ENCODE results near the gene GPR82. TPM values are rescaled to one million over a fixed set of nuclear protein-coding genes. Genes with fewer than 3 reads are reported as not detected.

GPR82 gene
- polyA plus RNA-seq, 1 donor (not counting 4 experiments of a cell fraction or from before 2014, with no cell fraction given): not detected

DNA sequence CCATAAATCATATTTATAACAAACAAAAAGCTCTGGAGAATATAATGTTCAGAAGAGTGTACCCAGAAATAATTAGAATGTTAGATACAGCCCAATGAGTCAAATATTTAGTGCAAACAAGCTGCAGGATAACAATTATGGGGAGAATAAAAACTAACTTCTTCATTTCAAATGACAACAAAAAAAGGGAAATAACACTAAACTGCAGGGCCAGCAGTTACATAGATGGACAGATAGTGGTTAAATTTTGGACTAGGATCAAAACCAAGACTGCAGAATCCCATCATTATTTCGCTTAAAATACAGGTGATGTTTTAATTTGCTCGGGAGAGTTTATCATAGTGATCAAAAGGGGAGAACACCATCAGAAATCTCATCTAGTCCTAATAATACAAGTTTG lies 35.8 kb upstream of the GPR82 start:
- TF ChIP-seq, protein P1, sequence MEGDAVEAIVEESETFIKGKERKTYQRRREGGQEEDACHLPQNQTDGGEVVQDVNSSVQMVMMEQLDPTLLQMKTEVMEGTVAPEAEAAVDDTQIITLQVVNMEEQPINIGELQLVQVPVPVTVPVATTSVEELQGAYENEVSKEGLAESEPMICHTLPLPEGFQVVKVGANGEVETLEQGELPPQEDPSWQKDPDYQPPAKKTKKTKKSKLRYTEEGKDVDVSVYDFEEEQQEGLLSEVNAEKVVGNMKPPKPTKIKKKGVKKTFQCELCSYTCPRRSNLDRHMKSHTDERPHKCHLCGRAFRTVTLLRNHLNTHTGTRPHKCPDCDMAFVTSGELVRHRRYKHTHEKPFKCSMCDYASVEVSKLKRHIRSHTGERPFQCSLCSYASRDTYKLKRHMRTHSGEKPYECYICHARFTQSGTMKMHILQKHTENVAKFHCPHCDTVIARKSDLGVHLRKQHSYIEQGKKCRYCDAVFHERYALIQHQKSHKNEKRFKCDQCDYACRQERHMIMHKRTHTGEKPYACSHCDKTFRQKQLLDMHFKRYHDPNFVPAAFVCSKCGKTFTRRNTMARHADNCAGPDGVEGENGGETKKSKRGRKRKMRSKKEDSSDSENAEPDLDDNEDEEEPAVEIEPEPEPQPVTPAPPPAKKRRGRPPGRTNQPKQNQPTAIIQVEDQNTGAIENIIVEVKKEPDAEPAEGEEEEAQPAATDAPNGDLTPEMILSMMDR (optimal IDR thresholded peaks at IDR 0.05 in 1 of 3, IDR thresholded peaks at IDR 0.05 in 1 of 3, conservative IDR thresholded peaks at IDR 0.05 in 1 of 3; ENCODE audit: extremely low read depth in 1 of 3, insufficient read depth in 2 of 3, low read length in 3 of 3): no peak
- no peak for TF ChIP-seq EZH2 (IDR thresholded peaks at IDR 0.05; ENCODE audit: low read length)
- H3K27ac ChIP-seq (ENCODE audit: control insufficient read depth, insufficient read depth, low read length): no peak overlapping the region
- H3K9me3 ChIP-seq (ENCODE audit: control insufficient read depth, low read depth, low read length): no peaks in the 10 kb centered on the region
- H3K4me2 ChIP-seq (ENCODE audit: control insufficient read depth, extremely low read depth, insufficient read depth, low read depth, low read length): no peak overlapping the region
- dilution Hi-C loops (cut with MboI; ENCODE audit: extremely low pct_ligation_motif_present, low sequenced_read_pairs): no loop called here
- no peaks in the 10 kb centered on the region for H3K9me1 ChIP-seq (ENCODE audit: control insufficient read depth, extremely low read depth, insufficient read depth, low read length)
- no peak overlapping the region for H3K9ac ChIP-seq (ENCODE audit: control insufficient read depth, extremely low read depth, insufficient read depth, low read length)
- no peak overlapping the region for H2AFZ ChIP-seq (ENCODE audit: control insufficient read depth, low read length)
- H3K4me3 ChIP-seq (ENCODE audit: control insufficient read depth in 2 of 3, extremely low read depth in 1 of 3, insufficient read depth in 2 of 3, low read depth in 1 of 3, low read length in 3 of 3): no peak overlapping the region
- H3K79me2 ChIP-seq (ENCODE audit: control insufficient read depth, insufficient read depth, low read length): no peaks in the 10 kb centered on the region
- no peaks in the 10 kb centered on the region for H3K27me3 ChIP-seq (ENCODE audit: control insufficient read depth, extremely low read depth, insufficient read depth, low read length)
- no peaks in the 10 kb centered on the region for H4K20me1 ChIP-seq (ENCODE audit: control insufficient read depth, extremely low read depth, insufficient read depth, low read length)
- H3K36me3 ChIP-seq (ENCODE audit: control insufficient read depth in 2 of 2, extremely low read depth in 1 of 2, insufficient read depth in 2 of 2, low read length in 2 of 2): no peaks in the 10 kb centered on the region
- FAIRE-seq (no peak), DNase-seq (ENCODE audit: low read depth, low spot score) (no peak)
- H3K4me1 ChIP-seq (ENCODE audit: control insufficient read depth, extremely low read depth, insufficient read depth, low read length): no peaks in the 10 kb centered on the region

DNA sequence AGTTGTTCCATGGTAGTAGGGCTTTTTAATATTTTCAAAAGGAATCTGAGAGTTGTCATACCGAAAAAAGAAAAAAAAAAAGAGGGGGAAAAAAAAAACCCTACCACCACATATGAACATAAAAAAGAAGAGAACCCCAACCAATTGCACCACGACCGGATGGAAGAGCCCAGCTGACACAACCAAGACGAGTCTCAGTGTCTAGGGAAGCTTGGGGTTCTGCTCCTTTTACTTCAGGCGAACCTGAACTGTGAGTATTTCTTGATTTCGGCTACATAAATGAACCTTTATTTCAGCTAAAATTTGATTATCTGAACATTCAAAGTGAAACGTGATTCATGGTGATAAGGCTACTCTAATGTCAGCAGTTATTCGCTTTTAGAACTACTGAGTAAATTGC lies 35.1 kb upstream of the GPR82 start, which contains the start of gene GPR34:
TSS of gene GPR34 (plus strand) at position 139 of the 400 bp plus-strand sequence. CDS start 6,661 bp downstream, outside the sequence.
- Histone ChIP-seq H3K36me3 (ENCODE audit: control insufficient read depth in 2 of 2, extremely low read depth in 1 of 2, insufficient read depth in 2 of 2, low read length in 2 of 2) (no peaks in the 10 kb centered on the region), H3K4me1 (ENCODE audit: control insufficient read depth, extremely low read depth, insufficient read depth, low read length) (no peaks in the 10 kb centered on the region), H3K9ac (ENCODE audit: control insufficient read depth, extremely low read depth, insufficient read depth, low read length) (no peak within 1 kb of the TSS), H3K9me3 (ENCODE audit: control insufficient read depth, low read depth, low read length) (no peaks in the 10 kb centered on the region), H3K4me2 (ENCODE audit: control insufficient read depth, extremely low read depth, insufficient read depth, low read depth, low read length) (no peak within 1 kb of the TSS), H3K27ac (ENCODE audit: control insufficient read depth, insufficient read depth, low read length) (no peak within 1 kb of the TSS), H3K9me1 (ENCODE audit: control insufficient read depth, extremely low read depth, insufficient read depth, low read length) (no peaks in the 10 kb centered on the region), H3K4me3 (ENCODE audit: control insufficient read depth in 2 of 3, extremely low read depth in 1 of 3, insufficient read depth in 2 of 3, low read depth in 1 of 3, low read length in 3 of 3) (no peak within 1 kb of the TSS), H4K20me1 (ENCODE audit: control insufficient read depth, extremely low read depth, insufficient read depth, low read length) (no peaks in the 10 kb centered on the region), H2AFZ (ENCODE audit: control insufficient read depth, low read length) (no peak within 1 kb of the TSS), H3K79me2 (ENCODE audit: control insufficient read depth, insufficient read depth, low read length) (no peaks in the 10 kb centered on the region), H3K27me3 (ENCODE audit: control insufficient read depth, extremely low read depth, insufficient read depth, low read length) (no peaks in the 10 kb centered on the region)
- TF ChIP-seq, protein P1 (optimal IDR thresholded peaks at IDR 0.05 in 1 of 3, IDR thresholded peaks at IDR 0.05 in 1 of 3, conservative IDR thresholded peaks at IDR 0.05 in 1 of 3; ENCODE audit: extremely low read depth in 1 of 3, insufficient read depth in 2 of 3, low read length in 3 of 3): no peak
- TF ChIP-seq EZH2 (IDR thresholded peaks at IDR 0.05; ENCODE audit: low read length): no peak
- DNase-seq (ENCODE audit: low read depth, low spot score) (no peak), FAIRE-seq (no peak)
- dilution Hi-C loops (cut with MboI; ENCODE audit: extremely low pct_ligation_motif_present, low sequenced_read_pairs): no loop called here
